Activated CD8-positive, alpha-beta memory T cell treated with anti-CD3 and anti-CD28 coated beads, Interleukin-2, amount 10 ng/mL, durations not matched to agents 7 days and 5 days (primary cell): ENCODE measurements around the gene TPRN. TPM values are rescaled to one million over a fixed set of nuclear protein-coding genes. Genes with fewer than 3 reads are reported as not detected.

Experiments
- ATAC-seq: fragments of 150-1000 bp; cut with Tn5 transposase; one replicate; pipeline ENCODE4 v1.10.0; 2021; ENCODE audit warnings: moderate library complexity
- CTCF ChIA-PET: fragments of 350-600 bp; sonication (Branson Sonifier 250); formaldehyde crosslinking; loops from one replicate; lab custom pipeline; 2021; ENCODE audit warnings: antibody characterized with exemption; lab: Charles Lee
- DNase-seq: peaks from one replicate; pipeline ENCODE4 v3.0.0-alpha.2; 2020
- H3K27ac Mint-ChIP-seq: one replicate; pipeline ENCODE4 v1.8.0; 2021; ENCODE audit warnings: mild to moderate bottlenecking, mixed read lengths
- H3K27me3 Mint-ChIP-seq: one replicate; pipeline ENCODE4 v1.8.0; 2021; ENCODE audit warnings: mixed read lengths
- H3K36me3 Mint-ChIP-seq: one replicate; pipeline ENCODE4 v1.8.0; 2021; ENCODE audit warnings: mild to moderate bottlenecking, mixed read lengths
- H3K4me1 Mint-ChIP-seq: one replicate; pipeline ENCODE4 v1.8.0; 2021; ENCODE audit warnings: mixed read lengths
- H3K4me3 Mint-ChIP-seq: one replicate; pipeline ENCODE4 v1.8.0; 2021; ENCODE audit warnings: mild to moderate bottlenecking, moderate library complexity, mixed read lengths
- H3K9me3 Mint-ChIP-seq: one replicate; pipeline ENCODE4 v1.8.0; 2022; ENCODE audit warnings: low read depth, mixed read lengths
- total RNA-seq, 2 experiments: library from RNA; stranded (reverse); gene quantifications; one replicate each; pipeline ENCODE4 v1.2.3, GENCODE V29; 2021

The TPRN gene
- total RNA-seq, 2 experiments from 2014 or later: 11.1 to 13.3 TPM

DNA sequence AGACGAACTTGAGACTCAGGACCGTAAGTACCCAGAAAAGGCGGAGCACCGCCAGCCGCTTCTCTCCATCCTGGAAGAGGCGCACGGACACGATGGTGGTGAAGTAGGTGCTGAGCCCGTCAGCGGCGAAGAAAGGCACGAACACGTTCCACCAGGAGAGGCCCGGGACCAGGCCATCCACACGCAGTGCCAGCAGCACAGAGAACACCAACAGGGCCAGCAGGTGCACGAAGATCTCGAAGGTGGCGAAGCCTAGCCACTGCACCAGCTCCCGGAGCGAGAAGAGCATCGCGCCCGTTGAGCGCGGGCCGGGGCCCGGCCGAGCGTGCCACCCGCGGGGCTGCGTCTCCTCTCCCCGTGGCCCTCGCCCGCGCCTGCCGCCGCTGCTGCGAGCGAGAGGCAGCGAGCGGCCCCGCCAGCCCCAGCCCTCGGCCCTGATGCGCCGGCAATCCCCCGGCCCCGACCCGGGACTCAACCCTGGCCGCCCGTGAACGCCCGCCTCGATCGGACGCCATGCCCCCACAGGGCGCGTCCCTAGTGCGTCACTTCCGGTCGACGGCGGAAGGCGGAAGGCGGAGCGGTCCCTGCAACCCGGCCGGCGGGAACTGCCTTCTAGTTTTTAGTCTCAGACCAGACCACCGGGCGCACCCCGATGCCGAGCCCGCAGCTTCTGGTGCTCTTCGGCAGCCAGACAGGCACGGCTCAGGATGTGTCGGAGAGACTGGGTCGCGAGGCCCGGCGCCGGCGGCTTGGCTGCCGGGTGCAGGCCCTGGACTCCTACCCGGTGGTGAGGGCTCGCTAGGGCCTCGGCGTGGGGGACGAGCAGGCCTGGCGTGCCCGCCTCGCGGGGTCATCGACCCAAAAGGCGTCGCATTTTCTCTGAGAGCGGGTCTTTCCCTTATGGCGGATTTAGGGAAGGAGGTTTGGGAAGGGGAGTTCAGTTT is 4.9 kb upstream of the TPRN start, which contains the start of the genes NDOR1 and TMEM203:
Gene NDOR1, plus strand, starts transcription at position 575 of the 944 bp plus-strand sequence. Its CDS starts 78 bp downstream, at position 653.
Gene TMEM203, minus strand, starts transcription at position 523 of the 944 bp plus-strand sequence. Its CDS starts 234 bp downstream, at position 289.
- Mint-ChIP-seq H3K4me1 (peaks cover 44% of the 10 kb centered on the region), H3K27me3 (no peaks in the 10 kb centered on the region), H3K9me3 (no peaks in the 10 kb centered on the region), H3K27ac (peak within 1 kb of the TSS; percentile 94), H3K4me3 (peak within 1 kb of the TSS; percentile 96), H3K36me3 (peaks cover 16% of the 10 kb centered on the region)
- CTCF ChIA-PET: interaction anchor here (0.8 to 8.1 kb wide), 10 partner anchors 10 to 78 kb away, joined by 3 to 55 read pairs (median 6); partner anchors contain the start of genes ANAPC2, RNF224, SSNA1 and TUBB4B
- DNase-seq: peak; percentile 96
- peak; percentile 67 for ATAC-seq

DNA sequence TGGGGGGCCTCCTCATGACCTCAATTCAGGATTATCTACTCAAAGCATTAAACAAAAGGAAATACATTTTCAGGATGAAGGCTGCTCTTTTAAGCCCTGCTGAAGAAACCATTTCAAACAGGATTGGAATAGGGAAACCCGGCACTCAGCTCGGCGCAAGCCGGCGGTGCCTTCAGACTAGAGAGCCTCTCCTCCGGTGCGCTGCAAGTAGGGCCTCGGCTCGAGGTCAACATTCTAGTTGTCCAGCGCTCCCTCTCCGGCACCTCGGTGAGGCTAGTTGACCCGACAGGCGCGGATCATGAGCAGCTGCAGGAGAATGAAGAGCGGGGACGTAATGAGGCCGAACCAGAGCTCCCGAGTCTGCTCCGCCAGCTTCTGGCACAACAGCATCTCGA is 4.2 kb upstream of the TPRN start:
- H3K9me3 Mint-ChIP-seq: no peaks in the 10 kb centered on the region
- peaks cover 14% of the 10 kb centered on the region for H3K36me3 Mint-ChIP-seq
- H3K27me3 Mint-ChIP-seq: no peaks in the 10 kb centered on the region
- H3K4me3 Mint-ChIP-seq: peak overlapping the region; percentile 96
- peaks cover 44% of the 10 kb centered on the region for H3K4me1 Mint-ChIP-seq
- no peak for DNase-seq
- CTCF ChIA-PET: interaction anchor here (0.8 to 8.1 kb wide), 9 partner anchors 9 to 77 kb away, joined by 3 to 55 read pairs (median 7); partner anchors contain the start of genes ANAPC2, RNF224, SSNA1 and TUBB4B
- no peak for ATAC-seq
- peak overlapping the region; percentile 94 for H3K27ac Mint-ChIP-seq

DNA sequence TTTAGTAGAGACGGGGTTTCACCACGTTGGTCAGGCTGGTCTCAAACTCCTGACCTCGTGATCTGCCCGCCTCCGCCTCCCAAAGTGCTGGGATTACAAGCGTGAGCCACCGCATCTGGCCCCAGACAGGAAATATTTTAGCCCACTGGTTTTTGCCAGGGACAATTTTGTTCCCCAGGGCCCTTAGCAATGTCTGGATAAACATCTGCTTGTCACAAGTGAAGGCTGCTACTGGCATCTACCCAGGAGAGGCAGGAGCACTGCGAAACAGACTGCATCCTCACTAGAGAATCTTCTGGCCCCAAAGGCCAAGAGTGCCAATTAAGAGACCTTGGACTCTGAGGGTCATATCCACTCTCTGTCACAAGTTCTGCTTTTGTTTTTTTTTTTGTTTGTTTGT is 2.4 kb upstream of the TPRN start:
- Mint-ChIP-seq H3K4me1 (peaks cover 48% of the 10 kb centered on the region), H3K4me3 (no peak overlapping the region), H3K36me3 (peaks cover 10% of the 10 kb centered on the region), H3K27ac (no peak overlapping the region), H3K27me3 (no peaks in the 10 kb centered on the region), H3K9me3 (no peaks in the 10 kb centered on the region)
- CTCF ChIA-PET: interaction anchor here (1.1 to 8.1 kb wide), 2 partner anchors 14 to 83 kb away, joined by 4 to 55 read pairs; partner anchors contain the start of genes ANAPC2 and SSNA1
- DNase-seq (no peak), ATAC-seq (no peak)

DNA sequence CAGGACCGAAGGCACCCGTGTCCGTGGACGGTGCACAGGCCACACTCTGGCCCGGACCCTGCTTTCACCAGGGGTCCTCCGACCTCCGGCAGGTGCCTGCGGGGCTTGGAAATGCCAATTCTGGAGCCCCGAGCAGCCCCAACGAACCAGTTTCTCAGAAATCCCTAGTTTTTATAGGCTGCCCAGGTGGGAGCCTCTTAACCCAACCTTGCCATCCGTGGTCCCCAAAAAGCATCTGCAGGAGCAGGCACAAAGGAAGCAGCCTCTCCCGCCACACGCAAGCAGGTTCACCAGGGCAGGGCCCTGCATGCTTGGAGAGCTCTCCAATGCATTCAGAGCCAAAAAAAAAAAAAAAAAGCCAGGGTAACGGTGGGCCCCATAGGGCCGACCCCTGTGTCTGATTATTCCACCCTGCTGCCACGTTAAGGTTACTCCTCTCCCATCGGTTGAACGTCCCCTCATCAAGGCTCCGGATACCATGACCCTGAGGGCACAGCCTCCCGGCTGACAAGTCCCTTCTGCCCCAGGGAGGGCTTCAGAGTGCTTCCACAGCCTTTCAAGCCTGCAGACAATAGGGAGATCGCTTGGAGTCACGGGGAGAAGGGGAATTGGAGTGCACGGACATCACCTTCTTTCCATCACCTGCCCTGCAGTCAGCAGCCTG is 796 bp upstream of the TPRN start:
- Mint-ChIP-seq H3K4me1 (peaks cover 35% of the 10 kb centered on the region), H3K27me3 (no peaks in the 10 kb centered on the region), H3K36me3 (peaks cover 3% of the 10 kb centered on the region), H3K27ac (peak overlapping the region; percentile 83), H3K9me3 (no peaks in the 10 kb centered on the region), H3K4me3 (peak overlapping the region; percentile 85)
- CTCF ChIA-PET: interaction anchor here (0.6 to 8.1 kb wide), 12 partner anchors 9 to 155 kb away, joined by 3 to 55 read pairs (median 4); partner anchors contain the start of genes ANAPC2, RNF208, SSNA1 and TUBB4B
- DNase-seq: no peak
- ATAC-seq: no peak

DNA sequence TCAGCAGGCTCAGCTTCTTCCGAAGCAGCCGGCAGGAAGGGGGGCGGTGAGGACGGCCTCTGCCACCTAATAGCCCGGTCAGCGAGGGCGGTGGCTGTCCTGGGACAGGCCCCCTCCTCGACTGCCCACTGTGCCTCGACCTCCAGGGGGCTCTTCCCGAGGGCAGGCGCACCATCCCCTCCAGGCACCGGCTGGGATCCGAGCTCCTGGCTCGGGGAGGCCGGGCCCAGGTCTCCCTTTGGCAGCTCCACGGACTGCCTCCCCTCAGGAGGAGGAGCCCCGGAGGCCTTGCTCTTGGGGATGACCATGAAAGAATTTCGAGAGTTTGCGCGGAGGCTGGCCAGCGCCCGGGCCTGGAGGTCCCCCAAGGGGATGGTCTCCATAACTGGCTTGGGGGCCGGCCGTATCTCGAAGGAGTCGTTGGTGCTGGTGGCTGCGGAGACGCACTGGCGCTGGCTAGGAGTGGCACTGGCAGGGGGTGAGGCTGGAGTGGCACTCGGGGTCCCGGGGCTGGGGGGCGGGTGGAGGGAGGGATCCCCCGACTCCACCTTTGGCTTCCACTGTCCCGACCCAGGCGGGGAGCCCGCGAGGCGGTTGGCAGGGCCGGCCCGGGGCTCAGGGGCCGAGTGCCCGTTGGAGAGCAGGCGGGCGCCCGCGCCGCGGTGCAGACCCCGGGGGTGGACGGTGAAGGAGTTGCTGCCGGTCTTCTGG is 975 bp downstream of the TPRN start:
- CTCF ChIA-PET: interaction anchor here (2.5 to 3.4 kb wide), 2 partner anchors 10 to 37 kb away, joined by 8 to 12 read pairs; partner anchors contain the start of genes ANAPC2 and SSNA1
- Mint-ChIP-seq H3K36me3 (peaks cover 2% of the 10 kb centered on the region), H3K27me3 (no peaks in the 10 kb centered on the region), H3K27ac (no peak overlapping the region), H3K9me3 (no peaks in the 10 kb centered on the region), H3K4me1 (peaks cover 28% of the 10 kb centered on the region), H3K4me3 (peak overlapping the region; percentile 62)
- no peak for ATAC-seq
- DNase-seq: no peak

DNA sequence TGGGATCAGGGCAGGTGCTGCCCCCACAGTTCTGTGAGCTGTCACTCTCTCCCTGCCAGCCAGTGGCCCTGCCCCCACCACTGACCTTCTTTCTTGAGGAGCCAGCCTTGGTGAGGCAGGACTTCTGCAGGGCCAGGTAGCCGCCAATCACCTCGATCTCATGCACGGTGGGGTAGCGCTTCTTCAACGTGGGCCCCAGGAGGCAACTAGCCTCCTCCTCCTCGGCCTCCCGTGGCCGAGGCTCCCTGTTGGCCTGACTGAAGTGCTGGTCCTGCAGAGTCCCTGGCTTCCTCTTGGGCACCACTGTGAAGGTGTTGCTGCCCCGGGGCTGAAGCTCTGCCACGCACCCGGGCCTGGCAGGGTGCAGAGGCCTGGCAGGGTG is 1.6 kb downstream of the TPRN start:
- H3K4me1 Mint-ChIP-seq: peaks cover 22% of the 10 kb centered on the region

DNA sequence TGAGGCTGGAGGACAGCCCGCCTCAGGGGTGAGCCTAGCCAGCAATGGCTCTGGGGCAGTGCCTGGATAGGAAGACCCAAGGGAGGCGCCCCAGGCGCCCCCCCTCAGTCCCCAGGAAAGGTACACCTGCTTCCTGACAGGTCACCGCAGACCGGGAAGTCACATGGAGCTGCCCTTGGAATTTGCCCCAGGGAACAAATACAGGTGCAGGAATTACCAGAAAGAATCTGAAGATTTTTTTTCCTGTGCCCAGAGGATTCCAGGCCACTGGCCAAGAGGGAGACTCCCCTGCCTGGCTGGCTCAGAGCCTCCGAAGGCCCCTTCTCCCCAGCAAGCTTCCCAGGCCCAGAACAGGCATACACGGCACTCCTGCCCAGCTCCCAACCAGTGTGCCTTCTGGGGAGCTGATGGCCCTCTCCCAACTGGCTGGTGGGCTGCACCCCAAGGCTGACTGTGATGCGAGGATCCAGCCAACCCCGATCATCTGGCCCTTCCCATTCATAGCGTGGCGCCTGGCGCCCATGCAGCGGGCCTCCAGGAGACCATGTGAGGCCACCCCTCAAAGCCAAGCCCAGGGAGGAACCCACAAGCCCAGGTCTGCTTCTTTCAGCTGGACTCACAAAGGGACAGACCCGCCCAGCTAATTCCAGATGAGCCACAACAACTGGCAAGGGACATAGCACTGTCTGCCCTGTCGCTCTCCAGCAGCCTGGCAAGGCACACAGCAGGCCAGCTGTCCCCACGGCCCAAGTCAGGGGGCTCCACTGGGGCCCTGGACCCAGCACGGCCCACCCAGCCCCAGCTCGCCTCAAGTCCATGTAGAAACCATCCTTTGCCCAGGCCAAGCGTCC is 2.3 kb downstream of the TPRN start:
- H3K27me3 Mint-ChIP-seq: no peaks in the 10 kb centered on the region
- no peak for ATAC-seq
- H3K4me1 Mint-ChIP-seq: peaks cover 20% of the 10 kb centered on the region
- H3K27ac Mint-ChIP-seq: no peak overlapping the region
- H3K9me3 Mint-ChIP-seq: no peaks in the 10 kb centered on the region
- no peak for DNase-seq
- CTCF ChIA-PET: interaction anchor here (1.4 to 3.4 kb wide), 3 partner anchors 9 to 83 kb away, joined by 3 to 12 read pairs (median 8); partner anchors contain the start of genes ANAPC2 and SSNA1
- H3K4me3 Mint-ChIP-seq: no peak overlapping the region
- no peaks in the 10 kb centered on the region for H3K36me3 Mint-ChIP-seq

More for the DNA sequence above, 1.6 kb downstream of the TPRN start:
- ATAC-seq (no peak), DNase-seq (no peak)
- H3K4me3 Mint-ChIP-seq: no peak overlapping the region
- no peaks in the 10 kb centered on the region for H3K36me3 Mint-ChIP-seq
- no peaks in the 10 kb centered on the region for H3K9me3 Mint-ChIP-seq
- H3K27me3 Mint-ChIP-seq: no peaks in the 10 kb centered on the region
- no peak overlapping the region for H3K27ac Mint-ChIP-seq
- CTCF ChIA-PET: interaction anchor here (1.4 to 3.4 kb wide), 3 partner anchors 10 to 84 kb away, joined by 3 to 12 read pairs (median 8); partner anchors contain the start of genes ANAPC2 and SSNA1

DNA sequence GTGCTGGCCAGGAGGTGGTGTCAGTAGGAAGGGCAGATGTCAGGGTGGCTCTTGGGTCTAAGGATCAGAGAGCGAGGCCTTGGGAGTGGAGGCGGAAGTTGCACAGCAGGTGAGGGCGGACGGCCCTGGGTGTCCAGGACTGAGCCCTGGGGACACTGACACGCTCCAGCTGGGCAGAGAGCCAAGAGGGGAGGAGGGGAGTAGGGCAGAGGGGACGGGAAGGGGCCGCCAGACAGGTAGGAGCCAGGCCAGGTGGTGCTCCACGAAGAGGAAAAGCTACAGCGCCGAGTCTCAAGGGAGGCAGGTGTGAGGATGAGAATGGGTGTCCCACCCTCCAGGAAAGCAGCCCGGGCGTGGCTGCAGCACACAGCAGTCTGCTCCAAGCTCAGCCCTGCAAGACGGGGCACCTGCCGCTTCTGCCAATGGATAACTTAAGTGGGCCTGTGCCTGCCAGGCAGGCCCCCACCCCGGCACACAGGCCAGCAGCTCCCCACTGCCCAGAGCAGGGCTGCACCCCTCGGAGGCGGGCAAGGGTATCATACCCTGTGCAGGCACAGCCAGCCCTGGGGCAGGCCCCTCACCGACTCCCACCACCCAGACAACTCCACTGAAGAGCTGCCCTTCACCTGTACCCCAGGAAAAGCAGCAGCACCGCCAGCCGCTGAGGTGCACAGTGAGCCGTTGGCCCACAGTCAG is 4.9 kb downstream of the TPRN start:
- H3K4me3 Mint-ChIP-seq: no peak overlapping the region
- no peak overlapping the region for H3K27ac Mint-ChIP-seq
- H3K4me1 Mint-ChIP-seq: peaks cover 6% of the 10 kb centered on the region
- DNase-seq (no peak), ATAC-seq (no peak)
- no peaks in the 10 kb centered on the region for H3K27me3 Mint-ChIP-seq
- CTCF ChIA-PET: interaction anchor here (1.8 kb wide), 1 partner anchor 9 kb away, joined by 4 read pairs; the partner anchor contains the start of genes NDOR1 and TMEM203
- H3K9me3 Mint-ChIP-seq: no peaks in the 10 kb centered on the region
- H3K36me3 Mint-ChIP-seq: no peaks in the 10 kb centered on the region

DNA sequence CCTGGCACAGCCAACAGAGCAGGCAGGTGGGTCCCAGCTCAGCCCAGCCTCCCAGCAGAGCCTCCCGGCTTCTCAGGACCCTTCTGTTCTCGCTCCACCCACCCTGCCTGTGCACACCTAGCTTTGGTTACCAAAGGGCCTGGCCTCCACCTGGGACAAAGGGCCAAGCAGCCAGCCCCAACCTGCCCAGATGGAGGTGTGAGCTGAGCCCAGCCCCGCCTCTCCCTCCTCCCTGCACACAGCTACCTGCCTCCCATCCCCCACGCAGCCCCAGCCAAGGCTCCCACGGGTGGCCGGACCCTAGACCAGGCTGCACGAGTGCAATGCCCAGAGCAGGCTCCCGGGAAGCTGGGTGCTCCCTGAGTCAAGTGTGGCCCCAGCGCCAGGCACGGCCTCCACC is 5.6 kb downstream of the TPRN start:
- no peaks in the 10 kb centered on the region for H3K9me3 Mint-ChIP-seq
- ATAC-seq: no peak
- CTCF ChIA-PET: interaction anchor here (1.8 kb wide), 1 partner anchor 10 kb away, joined by 4 read pairs; the partner anchor contains the start of genes NDOR1 and TMEM203

DNA sequence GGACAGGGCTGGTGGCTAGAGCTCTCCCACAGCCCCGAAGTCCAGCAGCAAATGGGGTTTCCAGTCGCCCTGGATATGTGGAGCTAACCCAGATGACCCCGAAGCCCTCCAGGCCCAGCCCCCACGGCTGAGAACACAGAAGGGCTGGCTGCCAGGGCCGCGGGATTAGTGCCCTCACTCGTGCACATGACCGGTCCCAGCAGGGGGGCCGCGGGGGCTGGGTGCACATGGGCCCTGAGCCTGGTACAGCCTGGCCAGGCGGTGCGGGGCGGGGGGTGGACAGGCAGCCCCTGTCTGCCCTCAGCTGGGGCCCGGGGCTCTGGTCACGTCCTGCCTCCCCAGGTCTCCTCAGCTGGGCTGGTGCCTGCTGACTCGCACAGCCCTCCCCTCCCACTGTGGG is 6.2 kb downstream of the TPRN start:
- ATAC-seq: no peak
- H3K27me3 Mint-ChIP-seq: no peaks in the 10 kb centered on the region
- CTCF ChIA-PET: no interaction called here
- DNase-seq: no peak
- no peaks in the 10 kb centered on the region for H3K9me3 Mint-ChIP-seq
- peaks cover 2% of the 10 kb centered on the region for H3K36me3 Mint-ChIP-seq
- no peak overlapping the region for H3K27ac Mint-ChIP-seq
- H3K4me1 Mint-ChIP-seq: peaks cover 15% of the 10 kb centered on the region
- no peak overlapping the region for H3K4me3 Mint-ChIP-seq

More for the DNA sequence above, 5.6 kb downstream of the TPRN start:
- no peak for DNase-seq
- peaks cover 12% of the 10 kb centered on the region for H3K4me1 Mint-ChIP-seq
- H3K4me3 Mint-ChIP-seq: no peak overlapping the region
- H3K27me3 Mint-ChIP-seq: no peaks in the 10 kb centered on the region
- peaks cover 2% of the 10 kb centered on the region for H3K36me3 Mint-ChIP-seq
- no peak overlapping the region for H3K27ac Mint-ChIP-seq

DNA sequence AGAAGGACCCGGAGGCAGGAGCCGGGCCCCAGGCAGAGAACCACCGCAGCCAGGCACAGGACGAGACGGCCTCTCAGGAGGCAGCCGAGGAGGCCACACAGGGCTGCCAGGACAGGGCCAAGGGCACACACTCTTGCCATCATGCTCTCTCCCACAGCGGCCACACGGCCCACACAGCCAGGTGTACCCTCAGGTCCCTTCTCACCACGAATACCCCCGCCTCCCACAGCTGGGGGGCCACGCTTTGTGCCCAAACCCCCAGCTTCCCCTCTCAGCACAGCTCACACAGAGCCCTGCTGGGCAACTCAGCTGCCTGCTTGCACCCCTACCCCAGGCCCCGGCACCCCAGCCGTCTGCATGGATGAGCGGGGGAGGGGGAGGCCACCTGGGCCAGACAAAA is 6.8 kb downstream of the TPRN start:
- peaks cover 2% of the 10 kb centered on the region for H3K36me3 Mint-ChIP-seq
- no peaks in the 10 kb centered on the region for H3K9me3 Mint-ChIP-seq
- ATAC-seq (no peak), DNase-seq (no peak)
- CTCF ChIA-PET: interaction anchor here (0.8 kb wide), 1 partner anchor 43 kb away, joined by 4 read pairs; no protein-coding TSS in a partner anchor
- no peak overlapping the region for H3K4me3 Mint-ChIP-seq
- H3K4me1 Mint-ChIP-seq: peaks cover 18% of the 10 kb centered on the region
- no peaks in the 10 kb centered on the region for H3K27me3 Mint-ChIP-seq
- H3K27ac Mint-ChIP-seq: no peak overlapping the region
